A549 treated with Mapracorat at 1 μM for 4 hours (cell line): ENCODE measurements around the gene GPR68. TPM values are rescaled to one million over a fixed set of nuclear protein-coding genes. Genes with fewer than 3 reads are reported as not detected.

Experiments
- total RNA-seq: library from RNA; stranded (reverse); fragments of 200-300 nt; extraction: Qiagen RNA extraction; gene quantifications from 5 replicates; pipeline ENCODE4 v1.2.3, GENCODE V29; 2022

GPR68 gene, protein sequence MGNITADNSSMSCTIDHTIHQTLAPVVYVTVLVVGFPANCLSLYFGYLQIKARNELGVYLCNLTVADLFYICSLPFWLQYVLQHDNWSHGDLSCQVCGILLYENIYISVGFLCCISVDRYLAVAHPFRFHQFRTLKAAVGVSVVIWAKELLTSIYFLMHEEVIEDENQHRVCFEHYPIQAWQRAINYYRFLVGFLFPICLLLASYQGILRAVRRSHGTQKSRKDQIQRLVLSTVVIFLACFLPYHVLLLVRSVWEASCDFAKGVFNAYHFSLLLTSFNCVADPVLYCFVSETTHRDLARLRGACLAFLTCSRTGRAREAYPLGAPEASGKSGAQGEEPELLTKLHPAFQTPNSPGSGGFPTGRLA
- total RNA-seq: 0.13 to 0.24 TPM (median 0.13 TPM) in 5 replicates

DNA sequence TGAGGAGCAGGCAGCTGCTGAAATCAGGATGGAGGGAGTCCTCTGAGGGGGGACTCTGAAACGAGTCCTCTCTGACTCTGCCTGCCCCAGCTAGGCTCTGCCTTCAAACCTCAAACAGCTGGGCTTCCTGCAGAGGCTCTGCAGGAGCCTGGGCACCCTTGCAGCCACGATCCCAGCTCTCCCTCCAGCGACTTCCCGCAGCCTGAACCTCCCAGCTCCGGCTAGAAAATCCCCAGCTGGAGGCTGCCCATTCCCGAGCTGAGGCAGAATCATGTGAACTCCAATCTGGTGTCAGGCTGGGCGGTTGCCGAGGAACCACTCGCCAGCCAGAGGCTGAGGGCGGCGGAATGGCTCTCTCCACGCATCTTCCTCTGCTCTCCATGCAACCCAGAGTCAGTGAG is at the start of gene GPR68:
Gene GPR68 (minus strand): TSS at position 204 of the 401 bp plus-strand sequence. CDS start 9,654 bp downstream, outside the sequence.

Other genes with a start within 250 kb of the GPR68 start
- gene RPS6KA5, start 184.1 kb downstream of the GPR68 start, total RNA-seq: 3.4 to 6.0 TPM (median 4.6 TPM) in 5 replicates
- 17.0 to 19.8 TPM (median 17.2 TPM) in 5 replicates for gene DGLUCY, start 130.6 kb downstream of the GPR68 start, total RNA-seq
- gene CCDC88C, start 173.1 kb upstream of the GPR68 start, total RNA-seq: 5.6 to 6.6 TPM (median 6.0 TPM) in 5 replicates